G401.6 (cell line): ENCODE measurements around the gene HABP4.

ENCODE experiments used
- FAIRE-seq: peaks from 2 replicates; lab custom pipeline; 2012; peaks lifted over from hg19 to GRCh38; lab: Jason Lieb, UNC

Gene HABP4, protein sequence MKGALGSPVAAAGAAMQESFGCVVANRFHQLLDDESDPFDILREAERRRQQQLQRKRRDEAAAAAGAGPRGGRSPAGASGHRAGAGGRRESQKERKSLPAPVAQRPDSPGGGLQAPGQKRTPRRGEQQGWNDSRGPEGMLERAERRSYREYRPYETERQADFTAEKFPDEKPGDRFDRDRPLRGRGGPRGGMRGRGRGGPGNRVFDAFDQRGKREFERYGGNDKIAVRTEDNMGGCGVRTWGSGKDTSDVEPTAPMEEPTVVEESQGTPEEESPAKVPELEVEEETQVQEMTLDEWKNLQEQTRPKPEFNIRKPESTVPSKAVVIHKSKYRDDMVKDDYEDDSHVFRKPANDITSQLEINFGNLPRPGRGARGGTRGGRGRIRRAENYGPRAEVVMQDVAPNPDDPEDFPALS

DNA sequence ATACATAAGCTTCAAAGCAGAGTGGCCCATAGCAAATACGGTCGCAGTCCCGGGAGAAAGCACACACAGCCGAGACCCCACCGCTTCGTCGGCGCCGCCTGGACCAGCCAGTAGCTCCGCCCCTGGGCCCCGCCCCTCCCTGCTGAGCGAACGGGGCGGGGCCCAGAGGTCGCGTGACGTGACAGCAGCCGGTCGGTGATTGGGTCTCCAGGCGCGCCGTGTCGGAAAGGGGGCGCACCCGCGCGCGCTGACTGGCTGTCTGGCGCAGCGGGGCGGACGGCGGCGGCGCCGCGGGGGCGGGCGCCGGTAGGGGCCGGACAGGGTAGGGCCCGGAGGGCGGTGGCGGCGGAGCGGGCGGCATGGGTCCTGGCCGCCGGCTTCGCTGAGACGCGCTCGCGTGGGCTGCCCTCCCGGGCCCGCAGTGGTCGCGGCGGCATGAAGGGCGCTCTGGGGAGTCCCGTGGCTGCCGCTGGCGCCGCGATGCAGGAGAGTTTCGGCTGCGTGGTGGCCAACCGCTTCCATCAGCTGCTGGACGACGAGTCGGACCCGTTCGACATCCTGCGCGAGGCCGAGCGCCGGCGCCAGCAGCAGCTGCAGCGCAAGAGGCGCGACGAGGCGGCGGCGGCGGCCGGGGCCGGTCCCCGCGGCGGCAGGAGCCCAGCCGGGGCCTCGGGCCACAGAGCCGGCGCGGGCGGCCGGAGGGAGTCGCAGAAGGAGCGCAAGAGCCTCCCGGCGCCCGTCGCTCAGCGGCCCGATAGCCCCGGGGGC is at the start of gene HABP4:
Gene HABP4, plus strand, starts transcription at position 325 of the 768 bp plus-strand sequence. Its CDS starts 111 bp downstream, at position 436.
- peak; percentile 89 for FAIRE-seq

DNA sequence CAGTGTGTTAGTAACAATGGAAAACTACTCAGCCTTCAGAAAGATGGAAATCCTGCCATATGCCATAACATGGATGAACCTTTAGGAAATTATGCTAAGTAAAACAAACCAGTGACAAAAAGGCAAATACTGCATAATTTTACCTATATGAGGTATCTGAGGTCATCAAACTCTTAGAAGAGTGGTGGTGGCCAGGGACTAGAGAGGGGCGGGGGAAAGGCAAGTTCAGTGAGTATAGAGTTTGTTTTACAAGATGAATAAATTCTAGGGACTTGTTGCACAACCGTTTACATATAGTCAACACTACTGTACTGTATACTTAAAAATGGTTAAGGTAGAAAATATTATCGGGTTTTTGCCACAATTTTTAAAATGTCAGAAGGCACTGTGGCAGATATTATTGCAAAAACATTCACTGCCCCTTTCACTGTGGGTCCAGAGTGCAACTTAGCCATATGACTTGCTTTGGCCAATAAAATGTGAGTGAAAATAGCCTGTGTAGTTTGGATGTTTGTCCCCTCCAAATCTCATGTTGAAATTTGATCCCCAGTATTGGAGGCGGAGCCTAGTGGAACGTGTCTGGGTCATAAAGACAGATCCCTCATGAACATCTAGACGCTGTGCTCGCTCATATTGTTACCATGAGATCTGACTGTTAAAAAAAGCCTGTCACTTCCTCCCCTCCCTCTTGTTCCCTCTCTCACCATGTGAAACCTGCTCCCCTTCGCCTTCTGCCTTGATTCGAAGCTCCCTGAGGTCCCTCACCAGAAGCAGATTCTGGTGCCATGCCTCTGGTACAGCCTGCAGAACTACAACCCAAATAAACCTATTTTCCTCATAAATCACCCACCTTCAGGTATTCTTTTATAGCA is 41.3 kb upstream of the HABP4 start:
- no peak for FAIRE-seq

DNA sequence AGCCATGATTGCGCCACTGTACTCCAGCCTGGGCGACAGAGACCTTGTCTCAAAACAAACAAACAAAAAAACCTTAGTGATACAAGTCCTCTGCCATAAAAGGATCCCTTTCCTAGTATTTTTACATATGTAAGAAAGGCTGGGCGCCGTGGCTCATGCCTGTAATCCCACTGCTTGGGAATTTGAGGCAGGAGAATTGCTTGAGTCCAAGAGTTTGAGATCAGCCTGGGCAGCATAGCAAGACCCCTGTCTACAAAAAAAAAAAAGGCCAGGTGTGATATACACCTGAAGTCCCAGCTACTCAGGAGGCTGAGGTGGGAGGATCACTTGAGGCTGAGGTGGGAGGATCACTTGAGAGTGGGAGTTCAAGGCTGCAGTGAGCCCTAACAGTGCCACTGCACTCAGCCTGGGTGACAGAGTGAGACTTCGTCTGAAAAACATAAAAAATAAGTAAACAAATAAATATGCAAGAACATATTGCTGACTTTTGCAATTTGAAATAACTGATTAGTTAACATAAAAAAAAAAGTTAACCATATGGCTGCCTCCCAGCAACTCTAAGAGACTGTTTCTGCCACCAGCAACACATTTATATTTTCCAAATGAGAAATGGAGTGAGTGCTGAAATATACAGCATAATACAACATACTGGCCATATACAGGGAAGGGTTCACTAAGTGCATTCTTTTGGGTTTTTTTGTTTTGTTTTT is 38.7 kb upstream of the HABP4 start:
- FAIRE-seq, result no peak

DNA sequence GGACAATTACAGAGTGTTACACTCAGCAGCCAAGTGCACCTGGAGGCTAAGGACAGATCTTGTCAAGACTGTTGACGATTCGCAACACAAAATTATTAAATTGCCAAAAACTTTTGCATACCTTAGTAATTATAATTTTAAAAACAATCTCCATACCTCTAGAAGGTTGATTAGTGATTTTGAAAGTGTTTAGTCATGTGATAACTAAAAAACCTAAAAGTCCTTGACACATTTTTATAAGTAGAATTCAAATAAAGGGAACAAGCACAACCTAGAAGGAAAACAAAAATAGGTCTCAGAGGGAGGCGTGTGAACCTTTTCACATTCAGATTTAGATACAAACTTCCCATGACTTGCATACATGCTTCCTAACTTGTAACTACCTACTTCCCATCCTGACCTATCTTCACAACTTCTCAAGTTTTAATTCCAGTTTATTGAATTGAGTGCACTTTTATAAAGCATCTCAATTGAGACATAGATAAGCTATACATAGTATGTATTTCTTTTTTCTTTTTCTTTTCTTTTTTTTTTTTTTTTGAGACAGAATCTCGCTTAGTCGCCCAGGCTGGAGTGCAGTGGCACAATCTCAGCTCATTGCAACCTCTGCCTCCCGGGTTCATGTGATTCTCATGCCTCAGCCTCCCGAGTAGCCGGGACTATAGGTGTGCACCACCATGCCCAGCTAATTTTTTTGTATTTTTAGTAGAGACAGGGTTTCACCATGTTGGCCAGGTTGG is 37.6 kb upstream of the HABP4 start:
- no peak for FAIRE-seq

DNA sequence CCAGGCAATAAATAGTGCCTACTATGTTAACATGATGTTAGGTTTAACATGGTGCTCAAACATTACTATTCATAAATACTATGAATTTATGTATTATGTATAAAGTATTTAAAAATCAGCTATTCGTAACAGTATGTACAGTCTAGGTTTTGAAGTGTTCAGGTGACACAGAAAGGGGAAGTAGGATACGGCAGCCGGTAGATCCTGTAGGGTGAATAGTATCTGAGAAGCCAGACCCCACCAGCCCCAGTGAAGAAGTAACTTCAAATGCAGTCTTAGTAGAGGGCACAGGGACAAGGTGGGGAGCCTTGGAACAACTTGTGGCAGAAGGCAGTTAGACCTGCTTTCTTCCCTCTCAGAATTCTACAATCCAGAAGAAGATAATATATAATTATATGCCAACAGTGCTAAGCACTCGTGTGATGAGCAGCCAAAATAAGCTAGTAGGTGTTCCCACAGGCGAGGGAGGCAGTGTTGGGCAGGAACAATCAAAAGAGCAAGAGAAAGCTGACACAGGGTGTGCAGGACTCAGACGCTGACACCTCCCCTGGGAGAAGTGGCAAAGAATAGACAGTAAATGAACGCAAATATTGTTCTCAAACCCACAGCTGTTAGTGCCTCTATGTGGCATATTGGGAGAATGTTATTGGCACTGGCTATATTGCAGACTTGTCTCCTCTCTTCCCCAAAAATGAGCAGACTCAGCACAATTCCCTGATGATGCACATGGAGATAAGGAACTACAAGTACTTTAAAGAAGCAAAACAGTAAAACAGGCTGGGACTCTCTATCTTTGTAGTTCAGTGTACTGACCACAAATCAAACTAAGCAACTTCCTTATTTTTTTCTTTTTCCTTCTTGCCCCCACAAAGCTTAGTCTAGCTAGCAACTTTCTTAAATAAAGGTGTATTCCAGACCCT is 36.4 kb upstream of the HABP4 start:
- FAIRE-seq, result no peak

DNA sequence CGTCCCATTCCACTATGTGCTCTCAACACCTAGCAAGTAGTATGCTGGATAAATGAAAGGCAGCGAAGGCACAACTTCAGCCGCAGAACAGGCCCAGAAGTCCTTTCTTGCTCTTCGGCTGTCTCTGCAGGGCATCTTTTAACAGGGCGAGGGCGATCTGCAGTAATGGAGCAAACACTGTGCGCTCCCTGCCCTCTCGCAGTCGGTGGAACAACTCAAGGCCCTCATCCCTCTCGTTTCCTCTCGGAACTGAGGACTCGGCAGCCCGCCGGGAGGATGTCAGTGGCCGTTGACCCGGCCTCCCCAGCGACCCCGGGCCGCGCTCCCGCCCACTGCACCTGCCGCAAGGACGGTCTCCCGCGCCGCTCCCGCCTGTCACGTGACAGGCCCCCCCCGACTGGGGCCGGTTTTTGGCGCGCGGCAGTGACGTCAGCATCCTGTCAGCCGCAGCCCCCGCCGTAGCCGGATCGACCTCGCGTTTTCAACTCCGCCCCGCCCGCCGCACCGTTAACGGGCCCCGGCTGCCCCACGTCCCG is 32.9 kb upstream of the HABP4 start:
- no peak for FAIRE-seq

DNA sequence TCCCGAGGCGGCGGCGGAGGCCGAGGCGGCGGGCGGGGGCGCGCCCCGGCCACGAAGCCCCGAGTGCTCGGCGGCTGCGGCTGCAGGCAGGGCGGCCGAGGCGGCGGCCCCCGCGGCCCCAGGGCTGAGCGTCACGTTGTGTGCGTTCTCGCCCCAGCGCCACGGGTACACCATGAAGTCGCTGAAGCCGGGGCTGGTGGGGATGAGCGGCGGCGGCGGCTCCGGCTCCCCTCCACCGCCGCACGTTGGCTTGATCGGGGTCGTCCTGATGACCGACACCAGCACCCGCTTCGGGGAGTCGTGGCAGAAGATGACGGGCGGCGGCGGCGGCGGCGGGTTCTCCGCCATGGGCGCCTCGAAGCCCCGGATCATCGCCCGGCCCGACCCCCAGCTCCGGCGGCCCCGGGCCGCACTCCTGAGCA is 32.3 kb upstream of the HABP4 start:
- no peak for FAIRE-seq

DNA sequence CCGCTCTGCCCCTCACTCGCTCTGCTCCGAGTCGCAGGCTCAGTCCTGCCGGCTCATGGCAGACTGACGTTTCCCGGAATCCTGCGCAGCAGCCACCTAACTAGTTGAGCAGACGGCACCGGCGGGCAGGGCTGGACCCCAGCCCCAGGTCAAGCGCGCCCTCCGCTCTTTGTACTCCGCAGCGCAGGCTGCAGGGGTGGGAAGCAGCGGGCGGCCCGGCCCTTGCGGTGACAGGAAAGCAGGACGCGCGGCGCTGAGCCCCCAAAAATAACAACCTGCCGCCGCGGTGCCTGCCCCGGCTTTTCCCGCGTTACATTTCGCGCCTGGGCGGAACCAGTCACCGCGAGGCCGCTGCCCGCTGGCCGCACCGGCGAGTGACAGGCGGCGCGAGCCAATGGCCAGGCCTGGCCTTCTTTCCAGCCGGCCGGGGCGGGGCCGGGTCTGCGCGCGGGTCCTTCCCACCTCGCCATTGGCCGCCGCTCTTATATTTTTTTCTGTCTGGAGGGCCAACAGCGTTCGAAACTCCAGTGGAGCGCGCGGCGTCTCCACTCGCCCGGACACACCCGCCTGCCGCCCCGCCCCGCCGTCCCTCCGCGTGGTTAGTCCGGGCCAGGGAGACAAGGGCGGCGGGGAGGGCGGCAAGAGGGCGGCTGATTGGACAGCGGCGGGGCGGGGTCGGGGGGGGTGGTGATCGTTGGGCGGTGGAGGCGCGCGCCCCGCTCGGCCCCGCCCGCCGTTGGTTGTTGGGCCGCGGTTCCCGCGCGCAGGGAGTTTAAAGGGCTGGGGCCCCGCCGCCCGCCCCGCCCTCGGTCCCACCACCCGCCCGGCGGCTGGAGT is 31.7 kb upstream of the HABP4 start, which contains the start of gene ZNF367:
Gene ZNF367, minus strand, starts transcription at position 288 of the 837 bp plus-strand sequence. CDS start 338 bp downstream, outside the sequence.
- peak; percentile 82 for FAIRE-seq

DNA sequence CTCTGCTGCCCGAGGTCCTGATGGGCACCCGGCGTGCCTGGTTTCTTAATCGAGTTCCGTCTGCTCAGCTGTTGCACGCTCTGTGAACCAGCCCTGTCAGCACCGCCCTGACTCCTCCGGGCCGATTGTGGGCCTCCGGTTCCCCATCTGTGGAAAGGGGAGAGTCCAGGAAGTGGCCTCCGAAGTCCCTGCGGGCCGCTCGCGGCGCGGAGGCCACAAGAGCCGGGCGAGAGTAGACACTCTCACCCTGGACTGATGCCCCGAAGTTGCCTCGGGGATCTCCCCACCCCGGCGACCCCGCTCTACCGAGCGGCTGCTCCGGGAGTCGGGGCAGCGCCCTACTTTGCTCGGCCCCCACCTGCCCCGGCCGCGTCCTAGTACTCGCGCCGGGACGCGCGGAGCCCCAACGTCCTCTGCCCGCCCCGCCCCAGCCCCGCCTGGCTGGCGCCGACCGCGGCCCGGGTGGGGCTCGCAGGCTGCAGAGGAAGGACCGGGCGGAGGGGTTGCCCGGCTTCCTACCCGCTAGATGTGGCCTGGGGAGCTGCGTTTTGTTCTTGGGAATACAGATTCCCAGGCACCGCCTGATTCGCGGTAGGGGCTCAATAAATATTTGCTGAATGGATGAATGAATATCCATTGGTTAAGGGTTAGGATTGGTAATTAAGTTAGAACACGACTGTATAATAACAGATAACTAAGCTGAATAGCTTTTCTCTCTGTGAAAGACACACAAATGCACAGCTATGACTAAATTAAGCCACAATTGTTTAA is 30.9 kb upstream of the HABP4 start:
- no peak for FAIRE-seq

DNA sequence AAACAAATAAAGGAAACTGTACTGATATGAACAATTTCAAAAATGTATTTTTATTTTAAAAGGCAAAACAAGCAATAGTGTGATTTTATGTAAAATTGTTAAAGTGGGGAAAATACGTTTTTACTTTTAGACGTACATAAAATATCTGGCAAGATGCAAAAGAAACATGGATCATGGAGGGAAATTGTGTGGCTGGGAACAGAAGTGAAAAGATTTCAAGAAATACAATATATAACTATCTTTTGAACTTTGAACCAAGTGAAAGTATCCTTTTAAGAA is 30.3 kb upstream of the HABP4 start:
- peak; percentile 76 for FAIRE-seq

DNA sequence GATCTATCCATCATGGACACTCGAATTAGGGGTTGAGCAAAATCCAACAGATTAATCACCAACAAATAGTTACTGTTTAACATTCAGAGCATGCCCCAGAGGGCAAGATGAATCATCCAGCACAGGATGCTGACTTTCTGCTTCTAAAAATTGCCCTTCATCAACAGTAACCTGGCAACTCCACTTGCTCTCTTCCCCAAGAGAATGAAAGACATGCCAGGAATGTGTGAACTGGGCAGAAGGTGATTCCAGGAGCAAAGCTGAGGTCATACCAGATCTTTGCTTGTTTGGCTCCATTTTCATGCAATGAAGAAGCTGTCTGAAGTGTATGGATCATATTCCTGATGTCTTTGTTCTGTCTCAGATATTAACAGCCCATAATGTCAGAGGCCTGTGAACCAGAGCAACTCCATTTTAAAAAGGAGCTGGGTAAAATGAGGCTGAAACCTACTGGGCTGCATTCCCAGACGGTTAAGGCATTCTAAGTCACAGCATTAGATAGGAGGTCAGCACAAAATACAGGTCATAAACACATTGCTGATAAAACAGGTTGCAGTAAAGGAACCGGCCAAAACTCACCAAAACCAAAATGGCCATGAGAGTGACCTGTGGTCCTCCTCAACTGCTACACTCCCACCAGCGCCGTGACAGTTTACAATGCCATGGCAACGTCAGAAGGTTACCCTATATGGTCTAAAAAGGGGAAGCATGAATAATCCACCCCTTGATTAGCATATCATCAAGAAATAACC is 29.3 kb upstream of the HABP4 start:
- FAIRE-seq, result peak; percentile 99

DNA sequence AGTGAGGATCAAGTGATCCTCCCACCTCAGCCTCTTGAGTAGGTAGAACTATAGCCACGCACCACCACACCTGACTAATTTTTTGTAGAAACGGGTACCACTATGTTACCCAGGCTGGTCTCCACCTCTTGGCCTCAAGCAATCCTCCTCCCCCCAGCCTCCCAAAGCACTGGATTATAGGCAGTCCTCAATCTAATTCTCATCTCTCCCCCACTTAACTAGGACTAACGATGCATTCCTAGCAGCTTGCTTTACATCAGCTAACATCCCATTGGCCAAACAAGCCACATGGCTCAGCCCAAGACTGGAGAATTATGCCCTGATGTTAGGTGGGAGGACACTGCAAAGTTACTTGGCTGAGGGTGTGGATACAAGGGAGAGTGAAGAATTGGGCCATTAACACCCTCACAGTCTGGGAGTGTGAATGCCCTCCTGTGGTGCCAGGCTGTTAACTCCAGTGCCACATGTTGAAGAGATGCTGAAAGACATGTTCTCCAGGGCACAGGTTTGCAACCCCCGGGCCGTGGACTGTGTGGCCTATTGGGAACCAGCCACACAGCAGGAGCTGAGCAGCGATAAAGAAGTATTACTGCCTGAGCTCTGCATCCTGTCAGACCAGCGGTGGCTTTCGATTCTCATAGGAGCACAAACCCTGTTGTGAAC is 26.5 kb upstream of the HABP4 start:
- FAIRE-seq, result peak; percentile 44

DNA sequence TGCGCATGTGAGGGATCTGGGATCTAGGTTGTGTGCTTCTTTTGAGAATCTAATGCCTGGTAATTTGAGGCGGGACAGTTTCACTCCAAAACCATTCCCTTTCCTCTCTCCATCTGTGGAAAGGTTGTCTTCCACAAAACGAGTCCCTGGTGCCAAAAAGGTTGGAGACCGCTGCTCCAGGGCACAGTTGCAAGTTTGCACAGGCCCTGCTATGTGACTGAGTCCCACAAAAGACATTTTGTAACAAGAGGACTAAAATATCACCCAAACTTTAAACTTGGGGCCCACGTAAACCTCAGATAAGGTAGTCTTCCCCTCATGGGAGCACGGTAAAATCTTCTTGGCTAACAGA is 26.0 kb upstream of the HABP4 start:
- FAIRE-seq, result no peak

DNA sequence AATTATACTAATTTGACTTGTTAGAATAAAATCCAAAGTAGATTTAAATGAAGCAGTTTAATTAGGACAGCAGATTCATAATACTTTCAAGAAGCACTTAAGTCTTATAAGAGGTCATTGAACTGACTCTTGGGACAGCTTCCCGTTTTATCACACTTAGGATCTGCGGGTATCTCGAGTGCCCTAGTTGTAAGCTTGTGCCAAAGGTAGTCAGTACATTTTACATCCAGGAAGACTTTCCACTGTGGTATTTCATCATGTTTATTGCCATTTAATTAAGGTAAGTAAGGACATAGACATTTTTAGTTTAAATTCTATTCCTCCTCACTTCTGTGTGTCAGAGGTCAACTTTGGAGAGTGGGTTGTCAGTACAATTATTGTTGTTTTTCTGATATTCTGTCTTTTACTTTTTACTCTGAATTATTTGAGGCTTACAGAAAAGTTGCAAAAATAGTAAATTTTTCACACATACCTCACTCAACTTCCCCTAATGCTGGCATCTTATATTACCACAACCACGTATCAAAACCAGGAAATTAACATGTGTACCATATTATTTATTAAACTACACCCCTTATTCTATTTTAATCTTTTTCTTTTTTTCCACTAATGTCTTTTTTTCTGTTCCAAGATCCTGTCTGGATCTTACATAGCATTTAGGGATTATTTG is 24.3 kb upstream of the HABP4 start:
- no peak for FAIRE-seq

DNA sequence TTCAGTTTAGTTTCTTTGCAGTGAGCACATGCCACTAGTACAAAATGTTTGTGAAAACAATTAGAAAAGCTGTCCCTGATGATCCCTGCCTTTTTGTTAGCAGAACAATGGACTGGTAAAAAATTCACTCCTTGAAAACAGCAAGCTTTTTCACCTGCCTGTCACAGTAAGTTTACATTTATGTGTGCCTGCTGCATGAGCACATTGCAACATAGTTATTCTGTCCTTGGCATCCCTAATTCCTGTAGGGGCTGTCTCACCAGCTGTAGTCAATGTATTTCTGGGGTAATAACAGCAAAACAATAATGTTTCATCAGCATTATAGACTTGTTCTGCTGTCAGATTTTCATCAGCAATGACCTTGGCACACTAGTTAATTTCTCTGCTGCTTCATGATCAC is 20.2 kb upstream of the HABP4 start:
- no peak for FAIRE-seq

DNA sequence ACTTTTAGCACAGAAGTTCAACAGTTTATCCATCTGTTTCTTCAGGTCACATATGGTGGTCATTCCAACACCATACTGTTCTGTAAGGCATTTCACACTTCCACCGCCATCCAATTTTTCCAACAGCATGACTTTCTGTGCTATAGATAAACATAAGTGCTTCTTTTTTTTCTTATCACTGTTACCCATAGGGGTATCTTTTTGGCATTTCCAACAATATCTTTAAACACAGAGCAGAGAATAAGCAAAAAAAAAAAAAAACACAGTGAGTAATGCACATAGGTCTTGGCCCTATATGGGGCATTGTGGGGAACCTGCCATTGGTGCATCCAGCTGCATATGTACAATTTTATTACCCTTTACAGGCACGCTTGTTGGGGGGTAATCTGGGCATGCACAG is 19.6 kb upstream of the HABP4 start:
- no peak for FAIRE-seq
